ENCODE data around the gene ELFN1. TPM values are rescaled to one million over a fixed set of nuclear protein-coding genes. Genes with fewer than 3 reads are reported as not detected.

Gene ELFN1
- total RNA-seq, 1 donor from 2014 or later = not detected

- CTCF ChIA-PET = no interaction called here
- no peak overlapping the region for H3K27ac Mint-ChIP-seq
- ATAC-seq (ENCODE audit: low read depth) = no peak
These were observed 71.9 kb downstream of the ELFN1 start for GRCh38 chr7:1741751-1742554.

GRCh38 chr7:1742555-1743303, 72.7 kb downstream of the ELFN1 start:
- H3K9me3 Mint-ChIP-seq = no peaks in the 10 kb centered on the region
- no peak for ATAC-seq (ENCODE audit: low read depth)
- TF ChIP-seq CTCF (IDR thresholded peaks at IDR 0.05) = no peak
- H3K27ac Mint-ChIP-seq = no peak overlapping the region
- no peak for DNase-seq
- no peaks in the 10 kb centered on the region for H3K36me3 Mint-ChIP-seq (ENCODE audit: low read depth)
- peaks cover 14% of the 10 kb centered on the region for H3K4me1 Mint-ChIP-seq
- peaks cover 5% of the 10 kb centered on the region for H3K27me3 Mint-ChIP-seq
- POLR2A ChIA-PET = no interaction called here
- intact Hi-C loops (cut with micrococcal nuclease) = no loop called here
- CTCF ChIA-PET = no interaction called here
- no peak overlapping the region for H3K4me3 Mint-ChIP-seq

More at GRCh38 chr7:1741751-1742554, 71.9 kb downstream of the ELFN1 start:
- POLR2A ChIA-PET = no interaction called here
- Mint-ChIP-seq H3K4me1 (peaks cover 14% of the 10 kb centered on the region), H3K4me3 (no peak overlapping the region), H3K9me3 (no peaks in the 10 kb centered on the region), H3K27me3 (peaks cover 7% of the 10 kb centered on the region), H3K36me3 (ENCODE audit: low read depth) (no peaks in the 10 kb centered on the region)
- DNase-seq = no peak
- TF ChIP-seq CTCF (IDR thresholded peaks at IDR 0.05) = no peak
- intact Hi-C loops (cut with micrococcal nuclease) = no loop called here

- H3K27ac Mint-ChIP-seq = no peak overlapping the region
- TF ChIP-seq CTCF (IDR thresholded peaks at IDR 0.05) = no peak
- H3K4me1 Mint-ChIP-seq = peaks cover 7% of the 10 kb centered on the region
- POLR2A ChIA-PET = no interaction called here
- CTCF ChIA-PET = no interaction called here
- intact Hi-C loops (cut with micrococcal nuclease) = no loop called here
- ATAC-seq (ENCODE audit: low read depth) (no peak), DNase-seq (no peak)
- no peaks in the 10 kb centered on the region for H3K9me3 Mint-ChIP-seq
- H3K27me3 Mint-ChIP-seq = peaks cover 8% of the 10 kb centered on the region
- no peaks in the 10 kb centered on the region for H3K36me3 Mint-ChIP-seq (ENCODE audit: low read depth)
- no peak overlapping the region for H3K4me3 Mint-ChIP-seq
These were observed 73.6 kb downstream of the ELFN1 start for GRCh38 chr7:1743481-1744230.

- Mint-ChIP-seq H3K4me3 (no peak overlapping the region), H3K27ac (no peak overlapping the region), H3K27me3 (peaks cover 4% of the 10 kb centered on the region), H3K9me3 (no peaks in the 10 kb centered on the region), H3K4me1 (peaks cover 5% of the 10 kb centered on the region), H3K36me3 (ENCODE audit: low read depth) (no peaks in the 10 kb centered on the region)
- intact Hi-C loops (cut with micrococcal nuclease) = no loop called here
- ChIA-PET POLR2A (no interaction called here), CTCF (no interaction called here)
- ATAC-seq (ENCODE audit: low read depth) (no peak), DNase-seq (no peak)
- TF ChIP-seq CTCF (IDR thresholded peaks at IDR 0.05) = no peak
These were observed 74.4 kb downstream of the ELFN1 start for GRCh38 chr7:1744296-1745017.

Measured in activated B cell treated with CpG ODN at 0.5 μM for 24 hours (primary cell).